Gastrocnemius medialis (tissue), 4 donors: ENCODE measurements around the gene SF1. TPM values are rescaled to one million over a fixed set of nuclear protein-coding genes. Genes with fewer than 3 reads are reported as not detected.

Experiments
- ATAC-seq, 2 donors: fragments of 150-250 bp; one replicate each; pipeline ENCODE4 v1.9.1; 2016
- DNase-seq, 2 donors: peaks; one replicate each; pipeline ENCODE4 v3.0.0-alpha.2; 2019
- H3K27ac ChIP-seq, 4 donors: fragments of 200-600 bp; sonication (generic); 1 replicate in 1 of 4; 2 replicates in 3 of 4; pipeline ENCODE4 v1.5.1; 2016 to 2018; ENCODE audit warnings: mild to moderate bottlenecking in 2 of 4, moderate library complexity in 1 of 4
- H3K27me3 ChIP-seq, 3 donors: fragments of 200-600 bp; sonication (generic) in 2 of 3; 1 replicate in 1 of 3; 2 replicates in 2 of 3; pipeline versions ENCODE4 v1.5.1 to v1.6.0; 2016 to 2019; ENCODE audit warnings: mild to moderate bottlenecking in 1 of 3, moderate library complexity in 1 of 3
- H3K36me3 ChIP-seq, 2 donors: fragments of 200-600 bp; sonication (generic) in 1 of 2; one replicate each; pipeline ENCODE4 v1.5.1; 2017 to 2018
- H3K4me1 ChIP-seq, 2 donors: fragments of 200-600 bp; sonication (generic) in 1 of 2; one replicate each; pipeline ENCODE4 v1.5.1; 2016 to 2017; ENCODE audit warnings: mild to moderate bottlenecking in 2 of 2
- H3K4me3 ChIP-seq, 4 donors: fragments of 200-600 bp; sonication (generic) in 3 of 4; 1 replicate in 1 of 4; 2 replicates in 3 of 4; pipeline ENCODE4 v1.5.1; 2016 to 2019; ENCODE audit warnings: mild to moderate bottlenecking in 2 of 4
- H3K9me3 ChIP-seq, 3 donors: fragments of 200-600 bp; sonication (generic) in 2 of 3; 1 replicate in 1 of 3; 2 replicates in 2 of 3; pipeline ENCODE4 v1.5.1; 2016 to 2019
- CTCF ChIP-seq, 5 experiments: fragments of 450-650 bp in 3 of 5; fragments of 200-600 bp in 2 of 5; sonication (generic) in 2 of 5; IDR thresholded peaks in 4 of 5; conservative IDR thresholded peaks in 1 of 5; 1 replicate in 4 of 5; 2 replicates in 1 of 5; pipeline ENCODE4 v1.5.1; 2016 to 2019; ENCODE audit warnings: antibody characterized with exemption in 5 of 5, mild to moderate bottlenecking in 3 of 5, moderate library complexity in 3 of 5
- POLR2A ChIP-seq, 2 donors: fragments of 450-650 bp; IDR thresholded peaks; one replicate each; pipeline ENCODE4 v1.6.1; 2017; ENCODE audit warnings: antibody characterized with exemption in 2 of 2, mild to moderate bottlenecking in 2 of 2, moderate library complexity in 2 of 2
- in situ Hi-C, 4 donors: fragments of 200-750 bp; cut with MboI; loops; one replicate each; pipeline versions ENCODE4 v1.15.0 to v1.8.0; 2017; ENCODE audit warnings: low sequenced_read_pairs in 4 of 4
- intact Hi-C: fragments of 100-400 bp; cut with DNase I; formaldehyde crosslinking; loops from one replicate; pipeline ENCODE4 v1.15.1; 2023; ENCODE audit warnings: low total_unique reads
- total RNA-seq, 4 donors: library from RNA; depleted of rRNA; stranded (reverse); fragments of >200 nt; gene quantifications; one replicate each; pipeline versions ENCODE4 v1.1.0 to v1.2.3, GENCODE V29; 2016

Gene SF1
- total RNA-seq, 4 donors from 2014 or later = 171 to 249 (median 193) TPM

DNA sequence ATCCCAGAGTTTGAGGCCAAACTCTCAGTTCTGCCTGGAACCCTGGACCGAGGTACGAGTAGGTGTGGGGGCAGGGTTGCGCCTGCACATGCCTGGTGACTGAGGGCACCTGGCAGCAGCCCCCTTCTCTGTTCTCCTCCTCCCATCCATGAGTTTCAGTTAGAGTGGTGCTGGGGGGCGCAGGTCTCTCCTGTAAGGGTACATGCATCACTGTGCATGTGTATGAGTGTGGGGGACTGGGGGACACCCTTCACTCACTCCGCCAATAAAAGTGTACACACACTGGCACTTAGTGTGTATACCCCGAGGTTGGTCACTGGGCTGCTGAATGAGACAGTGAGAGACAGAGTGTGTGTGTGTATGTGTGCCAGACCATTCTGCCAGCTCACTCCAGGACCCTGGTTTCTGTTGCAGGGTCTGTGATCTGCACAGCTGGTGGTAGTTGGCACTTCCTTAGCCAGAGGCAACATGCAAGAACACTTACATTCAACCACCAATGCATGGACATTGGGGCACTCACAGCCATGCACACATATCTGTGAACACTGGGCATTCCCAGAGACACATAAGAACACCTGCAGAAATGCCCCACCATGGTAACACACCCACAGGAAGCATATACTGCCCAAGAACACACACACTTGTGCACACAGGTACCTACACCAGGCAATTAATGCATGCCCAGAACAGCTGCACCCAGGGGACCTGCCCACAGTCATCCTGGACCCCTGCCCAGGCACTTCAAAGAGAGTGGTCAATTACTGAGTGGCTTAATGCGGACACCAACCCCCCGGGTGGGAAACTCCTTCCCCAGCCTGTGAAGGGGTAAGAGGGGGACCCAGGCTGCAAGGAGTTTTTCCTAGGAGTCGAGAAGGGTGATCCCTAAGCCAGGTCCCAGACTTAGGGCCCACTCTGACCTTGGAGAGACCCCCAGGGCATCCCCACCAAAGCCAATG lies 54.2 kb downstream of the SF1 start:
- no peak overlapping the region for H3K27ac ChIP-seq
- H3K36me3 ChIP-seq = no peaks in the 10 kb centered on the region
- no peaks in the 10 kb centered on the region for H3K9me3 ChIP-seq
- TF ChIP-seq POLR2A (IDR thresholded peaks at IDR 0.05) (no peak), CTCF (IDR thresholded peaks at IDR 0.05 in 4 of 5, conservative IDR thresholded peaks at IDR 0.05 in 1 of 5) (no peak)
- H3K27me3 ChIP-seq = peaks cover 0 to 11% (median 10%) of the 10 kb centered on the region in 3 donors
- no peak for DNase-seq
- in situ Hi-C loops = no loop called here
- ATAC-seq = no peak
- no peak overlapping the region for H3K4me3 ChIP-seq
- intact Hi-C loops = loop anchor here (1.0 to 5.0 kb wide), 5 partner anchors 18 to 277 kb away; no protein-coding TSS in a partner anchor
- H3K4me1 ChIP-seq = peaks cover 0 to 7% of the 10 kb centered on the region in 2 donors

- peak; percentile 65 to 78 for DNase-seq
- H3K4me1 ChIP-seq = peaks cover 0 to 7% of the 10 kb centered on the region in 2 donors
- H3K9me3 ChIP-seq = no peaks in the 10 kb centered on the region
- ATAC-seq = peak; percentile 94 to 95
- TF ChIP-seq POLR2A (IDR thresholded peaks at IDR 0.05) (no peak), CTCF (IDR thresholded peaks at IDR 0.05 in 4 of 5, conservative IDR thresholded peaks at IDR 0.05 in 1 of 5) (peak; percentile 96 to 99 (median 97))
- H3K36me3 ChIP-seq = no peaks in the 10 kb centered on the region
- intact Hi-C loops (loop anchor here (1.0 to 5.0 kb wide), 5 partner anchors 19 to 276 kb away; no protein-coding TSS in a partner anchor), in situ Hi-C loops (no loop called here)
- H3K4me3 ChIP-seq = peak within 1 kb of the TSS; percentile 79 to 97 (median 88)
- peak within 1 kb of the TSS; percentile 70 to 76 (median 74) for H3K27ac ChIP-seq
- peaks cover 0 to 12% (median 11%) of the 10 kb centered on the region in 3 donors for H3K27me3 ChIP-seq
Measured at GRCh38 chr11:64723117-64723906, 55.0 kb downstream of the SF1 start, which contains the start of gene NRXN2. NRXN2 (minus strand) TSS chr11:64723197; CDS start chr11:64713699, 9,498 bp downstream.

GRCh38 chr11:64722141-64723065 lies 55.9 kb downstream of the SF1 start:
- DNase-seq (no peak), ATAC-seq (no peak)
- in situ Hi-C loops = no loop called here
- H3K27me3 ChIP-seq = peaks cover 6 to 18% (median 14%) of the 10 kb centered on the region in 3 donors
- H3K36me3 ChIP-seq = no peaks in the 10 kb centered on the region
- intact Hi-C loops = loop anchor here (1.0 to 5.0 kb wide), 5 partner anchors 20 to 275 kb away; no protein-coding TSS in a partner anchor
- TF ChIP-seq CTCF (IDR thresholded peaks at IDR 0.05 in 4 of 5, conservative IDR thresholded peaks at IDR 0.05 in 1 of 5) = no peak
- TF ChIP-seq POLR2A (IDR thresholded peaks at IDR 0.05) = no peak
- peaks cover 0 to 7% of the 10 kb centered on the region in 2 donors for H3K4me1 ChIP-seq
- H3K27ac ChIP-seq = no peak overlapping the region
- no peak overlapping the region for H3K4me3 ChIP-seq
- H3K9me3 ChIP-seq = no peaks in the 10 kb centered on the region

DNA sequence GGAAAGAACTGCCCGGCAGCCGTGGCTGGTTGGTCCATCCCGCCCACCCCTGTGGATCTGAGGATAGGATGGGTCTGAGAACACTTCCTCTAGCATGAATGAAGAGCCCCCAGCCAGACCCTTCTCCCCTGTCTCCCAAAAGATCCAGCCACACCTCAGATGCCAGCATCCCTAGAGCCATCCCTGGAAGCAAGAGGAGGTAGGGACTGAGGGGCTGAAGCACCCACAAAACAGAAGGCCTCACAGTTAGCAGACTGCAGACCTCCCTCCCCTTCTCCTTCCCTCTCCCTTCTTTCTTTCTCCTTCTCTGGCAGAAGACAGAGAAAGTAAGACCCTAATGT lies 57.0 kb downstream of the SF1 start:
- Histone ChIP-seq H3K27me3 (peaks cover 12 to 27% (median 25%) of the 10 kb centered on the region in 3 donors), H3K9me3 (no peaks in the 10 kb centered on the region), H3K4me1 (peaks cover 0 to 7% of the 10 kb centered on the region in 2 donors), H3K27ac (no peak overlapping the region), H3K36me3 (no peaks in the 10 kb centered on the region), H3K4me3 (no peak overlapping the region)
- in situ Hi-C loops = no loop called here
- no peak for TF ChIP-seq CTCF (IDR thresholded peaks at IDR 0.05 in 4 of 5, conservative IDR thresholded peaks at IDR 0.05 in 1 of 5)
- TF ChIP-seq POLR2A (IDR thresholded peaks at IDR 0.05) = no peak
- no peak for ATAC-seq
- intact Hi-C loops = loop anchor here (5.0 kb wide), 1 partner anchor 274 kb away; no protein-coding TSS in a partner anchor
- DNase-seq = no peak
